ENCODE measurements around the gene FLYWCH1. TPM values are rescaled to one million over a fixed set of nuclear protein-coding genes. Genes with fewer than 3 reads are reported as not detected.

FLYWCH1 gene
- total and polyA plus RNA-seq, 2 experiments from 2014 or later, result 34.7 to 58.7 TPM

DNA sequence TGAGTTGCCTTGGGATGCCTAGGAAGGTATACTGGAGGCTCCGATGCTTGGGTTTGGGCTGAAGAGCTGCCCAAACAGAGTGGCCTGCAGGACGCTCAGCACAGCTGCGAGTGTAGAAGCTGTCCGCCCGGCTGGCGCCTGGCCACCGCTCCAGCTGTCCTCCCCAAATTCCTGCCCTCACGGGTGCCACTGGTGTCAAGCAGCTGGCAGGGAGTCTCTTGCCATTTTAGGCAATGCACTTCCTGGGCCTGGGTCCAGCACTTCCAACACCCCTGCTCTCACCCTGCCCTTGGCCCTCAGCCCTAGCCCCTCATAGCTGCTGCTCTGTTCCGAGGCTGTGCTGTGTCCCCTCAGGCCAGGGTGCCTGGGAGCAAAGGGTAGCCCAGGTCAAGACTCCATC, 73.7 kb downstream of the FLYWCH1 start:
- H3K36me3 ChIP-seq, result no peaks in the 10 kb centered on the region
- TF ChIP-seq, protein P1, sequence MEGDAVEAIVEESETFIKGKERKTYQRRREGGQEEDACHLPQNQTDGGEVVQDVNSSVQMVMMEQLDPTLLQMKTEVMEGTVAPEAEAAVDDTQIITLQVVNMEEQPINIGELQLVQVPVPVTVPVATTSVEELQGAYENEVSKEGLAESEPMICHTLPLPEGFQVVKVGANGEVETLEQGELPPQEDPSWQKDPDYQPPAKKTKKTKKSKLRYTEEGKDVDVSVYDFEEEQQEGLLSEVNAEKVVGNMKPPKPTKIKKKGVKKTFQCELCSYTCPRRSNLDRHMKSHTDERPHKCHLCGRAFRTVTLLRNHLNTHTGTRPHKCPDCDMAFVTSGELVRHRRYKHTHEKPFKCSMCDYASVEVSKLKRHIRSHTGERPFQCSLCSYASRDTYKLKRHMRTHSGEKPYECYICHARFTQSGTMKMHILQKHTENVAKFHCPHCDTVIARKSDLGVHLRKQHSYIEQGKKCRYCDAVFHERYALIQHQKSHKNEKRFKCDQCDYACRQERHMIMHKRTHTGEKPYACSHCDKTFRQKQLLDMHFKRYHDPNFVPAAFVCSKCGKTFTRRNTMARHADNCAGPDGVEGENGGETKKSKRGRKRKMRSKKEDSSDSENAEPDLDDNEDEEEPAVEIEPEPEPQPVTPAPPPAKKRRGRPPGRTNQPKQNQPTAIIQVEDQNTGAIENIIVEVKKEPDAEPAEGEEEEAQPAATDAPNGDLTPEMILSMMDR (IDR thresholded peaks at IDR 0.05; ENCODE audit: low read depth, low read length), result no peak
- no peak for DNase-seq (ENCODE audit: low read depth in 1 of 2, low spot score in 1 of 2)
- peaks cover 23% of the 10 kb centered on the region for H3K4me1 ChIP-seq (ENCODE audit: low read depth)
- H3K27ac ChIP-seq, result no peak overlapping the region
- H3K9me3 ChIP-seq (ENCODE audit: low read depth), result no peaks in the 10 kb centered on the region
- no peaks in the 10 kb centered on the region for H3K27me3 ChIP-seq
- H3K4me3 ChIP-seq, result no peak overlapping the region

GRCh38 chr16:2985893-2986355, 74.2 kb downstream of the FLYWCH1 start:
- Histone ChIP-seq H3K4me1 (ENCODE audit: low read depth) (peaks cover 21% of the 10 kb centered on the region), H3K36me3 (no peaks in the 10 kb centered on the region), H3K27me3 (no peaks in the 10 kb centered on the region), H3K4me3 (no peak overlapping the region), H3K27ac (no peak overlapping the region), H3K9me3 (ENCODE audit: low read depth) (no peaks in the 10 kb centered on the region)
- TF ChIP-seq, protein P1 (IDR thresholded peaks at IDR 0.05; ENCODE audit: low read depth, low read length), result no peak
- DNase-seq (ENCODE audit: low read depth in 1 of 2, low spot score in 1 of 2), result no peak

DNA sequence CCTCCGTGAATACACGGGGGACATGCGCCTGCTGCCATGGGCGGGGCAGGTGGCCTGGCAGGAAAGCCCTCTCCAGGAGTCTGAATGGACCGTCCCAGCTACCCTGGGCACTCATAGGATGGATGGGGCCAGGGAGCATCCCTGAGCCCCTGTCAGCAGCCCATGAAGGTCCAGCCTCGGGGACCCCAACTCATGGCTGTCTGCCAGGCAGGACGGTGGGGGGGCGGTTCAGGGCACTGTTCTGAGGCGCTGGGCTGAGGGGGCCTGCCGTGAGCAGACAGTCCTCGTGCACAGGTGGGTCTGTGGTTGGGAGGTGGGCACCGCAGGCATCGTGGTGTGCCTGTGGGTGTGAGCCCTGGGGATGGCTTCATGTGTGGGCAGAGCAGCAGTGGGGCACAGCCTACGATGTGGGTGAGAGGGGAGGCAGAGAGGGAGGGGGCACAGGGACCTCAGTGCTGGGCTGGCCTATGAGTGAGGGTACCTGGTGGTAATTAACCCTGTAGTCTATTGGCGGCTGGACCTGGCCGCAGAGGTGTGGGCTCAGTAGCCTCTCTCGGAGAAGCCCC, 75.0 kb downstream of the FLYWCH1 start:
- Histone ChIP-seq H3K27me3 (no peaks in the 10 kb centered on the region), H3K9me3 (ENCODE audit: low read depth) (no peaks in the 10 kb centered on the region), H3K4me1 (ENCODE audit: low read depth) (peaks cover 15% of the 10 kb centered on the region), H3K4me3 (no peak overlapping the region), H3K36me3 (no peaks in the 10 kb centered on the region), H3K27ac (no peak overlapping the region)
- TF ChIP-seq, protein P1 (IDR thresholded peaks at IDR 0.05; ENCODE audit: low read depth, low read length), result no peak
- no peak for DNase-seq (ENCODE audit: low read depth in 1 of 2, low spot score in 1 of 2)

DNA sequence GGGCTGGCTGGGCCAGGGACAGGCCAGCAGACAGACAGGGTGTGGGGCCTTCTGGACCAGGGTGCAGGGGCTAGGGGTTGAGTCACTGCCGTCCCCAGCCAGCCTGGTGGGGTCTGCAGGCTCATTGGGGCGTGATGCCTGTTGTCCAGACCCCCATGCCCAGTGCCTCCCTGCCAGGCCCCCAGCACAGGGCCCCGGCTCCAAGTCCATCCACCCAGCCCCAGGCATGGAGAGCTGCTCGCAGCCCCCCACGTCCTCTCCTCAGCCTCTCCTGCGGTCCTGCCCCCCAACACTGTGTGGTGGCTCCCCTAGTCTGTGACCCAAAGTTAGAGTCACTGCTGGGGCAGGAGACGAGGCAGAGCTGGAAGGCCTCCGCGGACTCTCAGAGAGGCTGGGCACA, 75.6 kb downstream of the FLYWCH1 start:
- Histone ChIP-seq H3K4me1 (ENCODE audit: low read depth) (peaks cover 15% of the 10 kb centered on the region), H3K9me3 (ENCODE audit: low read depth) (no peaks in the 10 kb centered on the region), H3K36me3 (no peaks in the 10 kb centered on the region), H3K4me3 (no peak overlapping the region), H3K27me3 (no peaks in the 10 kb centered on the region), H3K27ac (peak overlapping the region; percentile 77)
- DNase-seq (ENCODE audit: low read depth in 1 of 2, low spot score in 1 of 2), result no peak
- TF ChIP-seq, protein P1 (IDR thresholded peaks at IDR 0.05; ENCODE audit: low read depth, low read length), result no peak

GRCh38 chr16:2987833-2988232, 76.1 kb downstream of the FLYWCH1 start:
- H3K4me1 ChIP-seq (ENCODE audit: low read depth), result peaks cover 15% of the 10 kb centered on the region
- DNase-seq (ENCODE audit: low read depth in 1 of 2, low spot score in 1 of 2), result peak in 1 of 2 donors; percentile 68
- no peaks in the 10 kb centered on the region for H3K9me3 ChIP-seq (ENCODE audit: low read depth)
- TF ChIP-seq, protein P1 (IDR thresholded peaks at IDR 0.05; ENCODE audit: low read depth, low read length), result no peak
- H3K27ac ChIP-seq, result peak overlapping the region; percentile 77
- H3K4me3 ChIP-seq, result no peak overlapping the region
- H3K27me3 ChIP-seq, result no peaks in the 10 kb centered on the region
- H3K36me3 ChIP-seq, result no peaks in the 10 kb centered on the region

All from cardiac muscle cell (in vitro differentiated cells and primary cell).